GM12891 (cell line): ENCODE measurements around the gene OTOGL.

Experiments used
- POLR2A ChIP-seq: IDR thresholded peaks from 2 replicates; pipeline ENCODE4 v1.6.1; 2011; ENCODE audit warnings: low read depth, low read length, control low read depth
- TAF1 ChIP-seq: IDR thresholded peaks from 2 replicates; pipeline ENCODE4 v1.6.1; 2011; ENCODE audit warnings: low read depth, low read length, control low read depth

DNA sequence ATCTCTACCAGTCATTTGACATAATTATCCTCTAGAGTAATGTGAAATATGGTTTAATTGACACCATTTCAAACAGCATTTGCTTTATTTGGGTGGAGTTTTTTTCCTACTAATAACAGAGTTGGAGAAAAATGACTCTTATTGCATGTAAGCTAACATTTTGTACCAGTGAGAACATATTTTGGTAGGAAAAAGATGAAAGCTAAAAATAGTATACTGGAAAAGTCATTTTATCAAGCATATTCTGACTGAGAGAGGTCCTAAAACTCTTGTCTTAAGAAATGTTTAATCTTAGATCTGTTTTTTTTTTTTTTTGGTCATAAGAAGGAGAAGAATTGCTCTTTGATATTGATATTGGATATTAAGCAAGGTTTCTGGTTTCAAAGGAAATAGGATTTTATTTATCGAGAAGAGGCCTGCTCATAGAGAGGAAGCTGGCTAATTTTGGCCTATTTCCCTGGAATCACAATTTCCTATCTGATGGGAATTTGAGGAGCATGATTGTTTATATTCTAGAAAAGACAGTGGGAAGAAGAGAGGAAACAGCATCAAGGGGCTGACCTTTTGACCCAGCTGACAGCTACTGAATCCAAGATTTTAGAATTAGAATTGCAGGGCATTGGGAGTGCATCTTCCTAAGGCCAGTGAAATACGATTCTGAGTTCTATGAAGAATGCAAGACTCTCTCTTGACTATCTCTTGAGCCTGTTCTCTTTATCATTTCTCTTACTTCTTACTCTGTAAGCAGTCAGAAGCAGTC lies 19.4 kb downstream of the OTOGL start:
- TF ChIP-seq POLR2A (no peak), TAF1 (no peak)
